ENCODE measurements around the gene TPCN1. TPM values are rescaled to one million over a fixed set of nuclear protein-coding genes. Genes with fewer than 3 reads are reported as not detected.
A peak's percentile ranks its signal among the peaks of the same experiment; 100 is the strongest.

Gene TPCN1
- total RNA-seq, 1 experiment from 2014 or later, result 32.7 TPM

GRCh38 chr12:113242560-113242959 lies 21.3 kb downstream of the TPCN1 start:
- Mint-ChIP-seq H3K4me1 (peaks cover 57% of the 10 kb centered on the region), H3K36me3 (peaks cover 29% of the 10 kb centered on the region), H3K9me3 (no peaks in the 10 kb centered on the region), H3K27ac (peak overlapping the region; percentile 88), H3K27me3 (ENCODE audit: low read depth) (no peaks in the 10 kb centered on the region), H3K4me3 (no peak overlapping the region)
- POLR2A ChIA-PET, result no interaction called here
- CTCF ChIA-PET, result no interaction called here
- DNase-seq (ENCODE audit: low spot score) (no peak), ATAC-seq (no peak)
- TF ChIP-seq CTCF (IDR thresholded peaks at IDR 0.05) (no peak), ETV6 (CRISPR knock-in tag; IDR thresholded peaks at IDR 0.05) (no peak), RELA (CRISPR knock-in tag; IDR thresholded peaks at IDR 0.05; ENCODE audit: borderline replicate concordance) (no peak), AR (CRISPR knock-in tag; IDR thresholded peaks at IDR 0.05) (no peak), NFE2L1 (CRISPR knock-in tag; IDR thresholded peaks at IDR 0.05) (no peak), TEAD1 (CRISPR knock-in tag; IDR thresholded peaks at IDR 0.05) (no peak), CREM (CRISPR knock-in tag; IDR thresholded peaks at IDR 0.05) (no peak), GTF2I (CRISPR knock-in tag; conservative IDR thresholded peaks at IDR 0.05) (no peak), ESRRA (CRISPR knock-in tag; IDR thresholded peaks at IDR 0.05; ENCODE audit: borderline replicate concordance) (no peak), PREB (CRISPR knock-in tag; IDR thresholded peaks at IDR 0.05; ENCODE audit: borderline replicate concordance) (no peak), TP53 (CRISPR knock-in tag; IDR thresholded peaks at IDR 0.05) (no peak), MAX (CRISPR knock-in tag; IDR thresholded peaks at IDR 0.05) (no peak), NR1H2 (CRISPR knock-in tag; IDR thresholded peaks at IDR 0.05) (no peak), SMAD4 (CRISPR knock-in tag; IDR thresholded peaks at IDR 0.05) (no peak), ZBTB21 (CRISPR knock-in tag; IDR thresholded peaks at IDR 0.05; ENCODE audit: borderline replicate concordance) (no peak)

GRCh38 chr12:113244047-113244460 lies 22.8 kb downstream of the TPCN1 start:
- no peaks in the 10 kb centered on the region for H3K9me3 Mint-ChIP-seq
- ChIA-PET CTCF (no interaction called here), POLR2A (no interaction called here)
- ATAC-seq (no peak), DNase-seq (ENCODE audit: low spot score) (no peak)
- no peaks in the 10 kb centered on the region for H3K27me3 Mint-ChIP-seq (ENCODE audit: low read depth)
- no peak overlapping the region for H3K4me3 Mint-ChIP-seq
- H3K27ac Mint-ChIP-seq, result peak overlapping the region; percentile 99
- H3K4me1 Mint-ChIP-seq, result peaks cover 69% of the 10 kb centered on the region
- peaks cover 23% of the 10 kb centered on the region for H3K36me3 Mint-ChIP-seq
- TF ChIP-seq ETV6 (CRISPR knock-in tag; IDR thresholded peaks at IDR 0.05) (no peak), CDX4 (CRISPR knock-in tag; IDR thresholded peaks at IDR 0.05; ENCODE audit: borderline replicate concordance) (no peak), MXD4 (CRISPR knock-in tag; IDR thresholded peaks at IDR 0.05; ENCODE audit: borderline replicate concordance) (no peak), ZBTB21 (CRISPR knock-in tag; IDR thresholded peaks at IDR 0.05; ENCODE audit: borderline replicate concordance) (no peak), MAX (CRISPR knock-in tag; IDR thresholded peaks at IDR 0.05) (no peak), E2F4 (CRISPR knock-in tag; IDR thresholded peaks at IDR 0.05; ENCODE audit: borderline replicate concordance, low read depth) (no peak), ZNF512 (CRISPR knock-in tag; IDR thresholded peaks at IDR 0.05; ENCODE audit: borderline replicate concordance) (no peak), ZNF281 (CRISPR knock-in tag; IDR thresholded peaks at IDR 0.05) (no peak), NFYB (CRISPR knock-in tag; conservative IDR thresholded peaks at IDR 0.05; ENCODE audit: low read depth) (no peak)
